HepG2 (cell line): ENCODE data around the gene LRRC25. TPM values are rescaled to one million over a fixed set of nuclear protein-coding genes. Genes with fewer than 3 reads are reported as not detected.

Source experiments
- ATAC-seq: fragments of 200-7000 bp; cut with Tn5 transposase; 3 replicates; pipeline ENCODE4 v1.9.1; 2020; ENCODE audit warnings: mild to moderate bottlenecking, moderate library complexity
- BruUV-seq: library from RNA; stranded (reverse); fragments of 400-500 nt; replicated peaks from 2 replicates; lab custom pipeline; 2021; lab: Mats Ljungman, UMichigan
- CTCF ChIA-PET: fragments of 300-600 bp; formaldehyde crosslinking; extraction: SDS; loops from one replicate; lab custom pipeline; 2021; ENCODE audit warnings: low total read pairs, inconsistent platforms, low intra/inter-chr PET ratio; lab: Yijun Ruan, JAX
- POLR2A ChIA-PET: fragments of 350-600 bp; sonication (Branson Sonifier 250); formaldehyde crosslinking; loops from one replicate; lab custom pipeline; 2020; ENCODE audit warnings: antibody characterized with exemption, inconsistent platforms; lab: Yijun Ruan, JAX
- DNase-seq: peaks from one replicate; pipeline ENCODE4 v3.0.0-alpha.2; 2015; ENCODE audit warnings: low spot score
- FAIRE-seq: peaks from 3 replicates; lab custom pipeline; 2011; peaks lifted over from hg19 to GRCh38; lab: Jason Lieb, UNC
- H2AFZ ChIP-seq: one replicate; pipeline ENCODE4 v1.6.1; 2011; ENCODE audit warnings: low read length, inconsistent platforms
- H3K27ac ChIP-seq: fragments of 300-600 bp; 3 replicates; pipeline ENCODE4 v1.8.0; 2011; ENCODE audit warnings: mixed run types, mild to moderate bottlenecking, mixed read lengths, low read length, inconsistent platforms; ENCODE audit not compliant: insufficient read depth; ENCODE audit errors: extremely low read length
- H3K27me3 ChIP-seq, 2 experiments: fragments of 200-600 bp in 1 of 2; 2 replicates in 1 of 2; 3 replicates in 1 of 2; pipeline versions ENCODE4 v1.6.0 to v1.8.0; 2011; ENCODE audit warnings: low read length in 2 of 2, mild to moderate bottlenecking in 2 of 2, moderate library complexity in 2 of 2, inconsistent platforms in 1 of 2; ENCODE audit not compliant: insufficient read depth in 2 of 2, control insufficient read depth in 1 of 2
- H3K36me3 ChIP-seq, 2 experiments: fragments of 200-600 bp in 1 of 2; replicated peaks in 1 of 2; 2 replicates in 1 of 2; 3 replicates in 1 of 2; pipeline versions ENCODE4 v1.5.1 to v1.8.0; 2011; ENCODE audit warnings: low read length in 2 of 2, inconsistent platforms in 1 of 2; ENCODE audit not compliant: insufficient read depth in 2 of 2, control insufficient read depth in 1 of 2
- H3K4me1 ChIP-seq: 2 replicates; pipeline ENCODE4 v1.5.1; 2012; ENCODE audit warnings: low read length, inconsistent platforms; ENCODE audit not compliant: insufficient read depth
- H3K4me2 ChIP-seq: 2 replicates; pipeline ENCODE4 v1.6.0; 2011; ENCODE audit warnings: low read depth, low read length, inconsistent platforms
- H3K4me3 ChIP-seq, 3 experiments: fragments of 200-600 bp in 1 of 3; sonication (generic), shearing (Covaris generic) in 1 of 3; replicated peaks in 1 of 3; 2 replicates each; pipeline ENCODE4 v1.5.1; 2011 to 2016; ENCODE audit warnings: low read length in 3 of 3, inconsistent platforms in 2 of 3, low read depth in 2 of 3, mild to moderate bottlenecking in 2 of 3, control low read depth in 1 of 3, mixed read lengths in 1 of 3; ENCODE audit not compliant: insufficient read depth in 1 of 3
- H3K79me2 ChIP-seq: one replicate; pipeline ENCODE4 v1.6.1; 2011; ENCODE audit warnings: low read length, inconsistent platforms; ENCODE audit not compliant: insufficient read depth
- H3K9ac ChIP-seq: 2 replicates; pipeline ENCODE4 v1.6.0; 2011; ENCODE audit warnings: mild to moderate bottlenecking, low read depth, low read length, inconsistent platforms; ENCODE audit not compliant: insufficient read depth
- H3K9me3 ChIP-seq: 2 replicates; pipeline ENCODE4 v1.5.1; 2012; ENCODE audit warnings: mild to moderate bottlenecking, low read length
- H4K20me1 ChIP-seq: 2 replicates; pipeline ENCODE4 v1.6.0; 2011; ENCODE audit warnings: inconsistent platforms, mild to moderate bottlenecking, low read length, moderate library complexity; ENCODE audit not compliant: insufficient read depth
- CHCHD3 ChIP-seq: sonication (generic); formaldehyde crosslinking; IDR thresholded peaks from 2 replicates; pipeline ENCODE4 v1.8.0; 2022; ENCODE audit warnings: mild to moderate bottlenecking, missing genetic modification reagents, moderate library complexity
- DMAP1 ChIP-seq: IDR thresholded peaks from 2 replicates; pipeline ENCODE4 v1.6.1; 2016
- FLYWCH1 ChIP-seq: sonication (generic); formaldehyde crosslinking; IDR thresholded peaks from 2 replicates; pipeline ENCODE4 v1.8.1; 2023; ENCODE audit warnings: mild to moderate bottlenecking, missing genetic modification reagents
- HOXA3 ChIP-seq: sonication (generic); formaldehyde crosslinking; IDR thresholded peaks from 2 replicates; pipeline ENCODE4 v1.5.0; 2020; ENCODE audit warnings: missing genetic modification reagents
- MYNN ChIP-seq: sonication (generic); formaldehyde crosslinking; IDR thresholded peaks from 2 replicates; pipeline ENCODE4 v1.4.0; 2020; ENCODE audit warnings: mild to moderate bottlenecking, low read depth, missing genetic modification reagents
- NFKBIZ ChIP-seq: IDR thresholded peaks from 2 replicates; pipeline ENCODE4 v1.6.1; 2018; ENCODE audit warnings: missing genetic modification reagents, missing compliant biosample characterization
- NFYB ChIP-seq: sonication (generic); formaldehyde crosslinking; IDR thresholded peaks from 2 replicates; pipeline ENCODE4 v1.4.0; 2020; ENCODE audit warnings: missing genetic modification reagents
- POLR2A ChIP-seq, 2 experiments: IDR thresholded peaks; 2 replicates each; pipeline ENCODE4 v1.6.1; 2011; ENCODE audit warnings: low read depth in 2 of 2, low read length in 2 of 2, mild to moderate bottlenecking in 1 of 2, moderate library complexity in 1 of 2; ENCODE audit not compliant: insufficient read depth in 1 of 2
- RBM22 ChIP-seq: fragments of 200-400 bp; formaldehyde crosslinking; optimal IDR thresholded peaks from 2 replicates; pipeline ENCODE3; 2017; ENCODE audit warnings: mild to moderate bottlenecking, low read length, moderate library complexity
- SCMH1 ChIP-seq: sonication (generic); formaldehyde crosslinking; IDR thresholded peaks from 2 replicates; pipeline ENCODE4 v1.9.0; 2021; ENCODE audit warnings: missing genetic modification reagents, mild to moderate bottlenecking, borderline replicate concordance
- STAT6 ChIP-seq: sonication (generic); formaldehyde crosslinking; IDR thresholded peaks from 2 replicates; pipeline ENCODE4 v1.4.0; 2020; ENCODE audit warnings: missing genetic modification reagents, mild to moderate bottlenecking, borderline replicate concordance
- ZNF142 ChIP-seq: sonication (generic); formaldehyde crosslinking; IDR thresholded peaks from 2 replicates; pipeline ENCODE4 v1.4.0; 2020; ENCODE audit warnings: missing genetic modification reagents
- ZNF484 ChIP-seq: sonication (generic); formaldehyde crosslinking; IDR thresholded peaks from 2 replicates; pipeline ENCODE4 v1.5.1; 2020; ENCODE audit warnings: mild to moderate bottlenecking, low read depth, missing genetic modification reagents, borderline replicate concordance
- ZNF615 ChIP-seq: sonication (generic); formaldehyde crosslinking; IDR thresholded peaks from 2 replicates; pipeline ENCODE4 v1.5.0; 2020; ENCODE audit warnings: mild to moderate bottlenecking, missing genetic modification reagents, borderline replicate concordance
- ZZZ3 ChIP-seq: sonication (generic); formaldehyde crosslinking; IDR thresholded peaks from 2 replicates; pipeline ENCODE4 v1.4.0; 2020; ENCODE audit warnings: missing genetic modification reagents, mild to moderate bottlenecking, borderline replicate concordance
- WGBS: methylation state at CpG from one replicate; pipeline ENCODE4 v1.1.6; 2017; ENCODE audit warnings: low lambda C conversion rate; 5-methylcytosine and 5-hydroxymethylcytosine counted together
- in situ Hi-C: cut with HindIII; loops from 2 replicates; pipeline ENCODE4 v1.10.0; 2017; ENCODE audit warnings: low pct_unique_long_range_greater_than_20kb; ENCODE audit not compliant: extremely low pct_ligation_motif_present
- intact Hi-C: fragments of 100-400 bp; cut with micrococcal nuclease; formaldehyde crosslinking; loops from one replicate; pipeline ENCODE4 v1.10.0; 2022; ENCODE audit not compliant: unreplicated experiment
- polyA plus RNA-seq, 8 experiments: library from polyadenylated mRNA; depleted of rRNA in 3 of 8; stranded (reverse) in 7 of 8; unstranded in 1 of 8; fragments of >200 nt; fragmentation: Illumina TruSeq in 4 of 8; extraction: Trizol in 4 of 8; gene quantifications; 2 replicates each; pipeline versions ENCODE4 v1.2.1 to v1.2.3, GENCODE V29; 2011 to 2016; ENCODE audit warnings: low read depth in 4 of 8, missing spikeins in 1 of 8, mixed read lengths in 1 of 8; ENCODE audit not compliant: insufficient read depth in 1 of 8
- total RNA-seq, 5 experiments: library from RNA; depleted of rRNA; stranded (reverse); fragments of >200 nt; fragmentation: Illumina TruSeq; extraction: Trizol; gene quantifications; 2 replicates each; pipeline ENCODE4 v1.2.3, GENCODE V29; 2016; ENCODE audit warnings: low read depth in 1 of 5

Gene LRRC25
- total and polyA plus RNA-seq, 2 of the 13 experiments (the other 11 are each of a cell fraction or from before 2014, with no cell fraction given), result 0.13 to 0.53 TPM

- Histone ChIP-seq H3K36me3 (no peaks in the 10 kb centered on the region), H3K4me2 (peak overlapping the region; percentile 83), H3K27ac (no peak overlapping the region), H3K79me2 (no peaks in the 10 kb centered on the region), H4K20me1 (no peaks in the 10 kb centered on the region), H3K4me3 (peak overlapping the region in 2 of 3 experiments; percentile 15 to 60; a peak in 4 of 6 replicates), H3K4me1 (peaks cover 53% of the 10 kb centered on the region), H3K9ac (peak overlapping the region; percentile 52), H3K27me3 (peaks cover 0 to 17% of the 10 kb centered on the region in 2 experiments; a peak in 4 of 5 replicates), H2AFZ (no peak overlapping the region), H3K9me3 (no peaks in the 10 kb centered on the region)
- FAIRE-seq (no peak), ATAC-seq (peak; percentile 62), DNase-seq (no peak)
- intact Hi-C loops (no loop called here), in situ Hi-C loops (no loop called here)
- CTCF ChIA-PET, result no interaction called here
- no TSS peak for BruUV-seq
- POLR2A ChIA-PET, result interaction anchor here (1.1 to 2.5 kb wide), 4 partner anchors 8 to 32 kb away, joined by 4 to 12 read pairs (median 8); partner anchors contain the start of gene GDF15
- 24% methylated on average over 8 of the region's 37 CpGs for WGBS
- TF ChIP-seq DMAP1 (CRISPR knock-in tag) (no peak), NFYB (no peak), SCMH1 (CRISPR knock-in tag) (no peak), HOXA3 (CRISPR knock-in tag) (no peak; the same call in 1 of the 2 replicates), STAT6 (CRISPR knock-in tag) (no peak), POLR2A (IDR thresholded peaks at IDR 0.05; ENCODE audit: insufficient read depth in 1 of 2, low read depth in 2 of 2, low read length in 2 of 2) (no peak), ZNF142 (CRISPR knock-in tag) (no peak), NFKBIZ (CRISPR knock-in tag) (no peak), ZZZ3 (CRISPR knock-in tag) (no peak), FLYWCH1 (CRISPR knock-in tag) (0 out of 2 replicates have a peak, but pooled peaks have one; percentile 45), CHCHD3 (CRISPR knock-in tag) (no peak), ZNF484 (CRISPR knock-in tag) (no peak), RBM22 (no peak), ZNF615 (CRISPR knock-in tag) (no peak), MYNN (CRISPR knock-in tag) (no peak)
Observed at GRCh38 chr19:18396471-18397241, 766 bp downstream of the LRRC25 start.
